ENCODE measurements around the gene CDH4. TPM values are rescaled to one million over a fixed set of nuclear protein-coding genes. Genes with fewer than 3 reads are reported as not detected.

The CDH4 gene
- total RNA-seq, 2 donors from 2014 or later = 0.05 to 2.2 TPM

- no peak overlapping the region for H3K27ac ChIP-seq
- H3K27me3 ChIP-seq (replicated peaks; ENCODE audit: insufficient read depth) = no peaks in the 10 kb centered on the region
- TF ChIP-seq POLR2A (IDR thresholded peaks at IDR 0.05) (no peak), POLR2AphosphoS5 (IDR thresholded peaks at IDR 0.05) (no peak)
- TF ChIP-seq, protein P1, sequence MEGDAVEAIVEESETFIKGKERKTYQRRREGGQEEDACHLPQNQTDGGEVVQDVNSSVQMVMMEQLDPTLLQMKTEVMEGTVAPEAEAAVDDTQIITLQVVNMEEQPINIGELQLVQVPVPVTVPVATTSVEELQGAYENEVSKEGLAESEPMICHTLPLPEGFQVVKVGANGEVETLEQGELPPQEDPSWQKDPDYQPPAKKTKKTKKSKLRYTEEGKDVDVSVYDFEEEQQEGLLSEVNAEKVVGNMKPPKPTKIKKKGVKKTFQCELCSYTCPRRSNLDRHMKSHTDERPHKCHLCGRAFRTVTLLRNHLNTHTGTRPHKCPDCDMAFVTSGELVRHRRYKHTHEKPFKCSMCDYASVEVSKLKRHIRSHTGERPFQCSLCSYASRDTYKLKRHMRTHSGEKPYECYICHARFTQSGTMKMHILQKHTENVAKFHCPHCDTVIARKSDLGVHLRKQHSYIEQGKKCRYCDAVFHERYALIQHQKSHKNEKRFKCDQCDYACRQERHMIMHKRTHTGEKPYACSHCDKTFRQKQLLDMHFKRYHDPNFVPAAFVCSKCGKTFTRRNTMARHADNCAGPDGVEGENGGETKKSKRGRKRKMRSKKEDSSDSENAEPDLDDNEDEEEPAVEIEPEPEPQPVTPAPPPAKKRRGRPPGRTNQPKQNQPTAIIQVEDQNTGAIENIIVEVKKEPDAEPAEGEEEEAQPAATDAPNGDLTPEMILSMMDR (IDR thresholded peaks at IDR 0.05) = no peak
- WGBS = 94% methylated on average over 14 of the region's 14 CpGs
- no peak for DNase-seq (ENCODE audit: low spot score)
- no peak overlapping the region for H3K4me3 ChIP-seq
- no peaks in the 10 kb centered on the region for H3K4me1 ChIP-seq (replicated peaks)
- no peaks in the 10 kb centered on the region for H3K9me3 ChIP-seq
- intact Hi-C loops (cut with DNase I) = no loop called here
- no peaks in the 10 kb centered on the region for H3K36me3 ChIP-seq
These were observed 433.4 kb downstream of the CDH4 start for GRCh38 chr20:61685462-61685861.

DNA sequence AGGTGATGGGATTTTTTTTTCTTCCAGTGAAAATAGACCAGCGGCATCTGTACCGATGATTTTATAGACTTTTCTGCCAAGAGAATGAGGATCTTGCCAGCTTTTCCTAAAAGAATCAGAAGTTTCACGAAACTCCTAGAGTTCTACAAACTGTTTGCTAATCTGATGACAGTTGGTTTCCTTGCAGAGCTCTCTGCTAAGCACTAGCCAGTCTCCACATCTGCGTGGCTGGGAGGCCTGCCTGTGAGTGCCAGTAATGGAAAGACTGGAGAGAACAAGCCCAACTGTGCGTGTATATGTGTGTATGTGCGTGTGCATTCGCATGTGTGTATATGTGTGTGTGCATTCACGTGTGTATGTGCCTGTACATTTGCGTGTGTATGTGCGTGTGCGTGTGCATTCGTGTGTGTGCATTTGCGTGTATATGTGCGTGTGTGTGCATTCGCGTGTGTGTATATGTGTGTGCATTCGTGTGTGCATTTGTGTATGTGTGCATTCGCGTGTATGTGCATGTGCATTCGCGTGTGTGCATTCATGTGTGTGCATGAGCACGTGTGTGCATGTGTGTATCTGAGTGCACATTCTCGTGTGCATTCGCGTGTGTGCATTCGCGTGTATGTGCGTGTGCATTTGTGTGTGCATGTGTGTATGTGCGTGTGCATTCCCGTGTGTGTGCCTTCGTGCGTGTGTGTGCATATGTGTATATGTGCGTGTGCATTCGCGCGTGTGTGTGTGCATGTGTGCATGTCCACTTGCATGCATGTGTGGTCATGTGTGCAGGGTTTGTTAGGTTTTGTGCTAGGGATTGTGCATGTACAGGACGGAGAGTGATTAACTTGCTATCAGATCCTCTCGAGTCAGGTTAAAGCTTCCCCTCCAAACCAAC is 434.2 kb downstream of the CDH4 start:
- Histone ChIP-seq H3K9me3 (no peaks in the 10 kb centered on the region), H3K27ac (no peak overlapping the region), H3K36me3 (no peaks in the 10 kb centered on the region), H3K4me1 (replicated peaks) (no peaks in the 10 kb centered on the region), H3K4me3 (no peak overlapping the region), H3K27me3 (replicated peaks; ENCODE audit: insufficient read depth) (no peaks in the 10 kb centered on the region)
- 89% methylated on average over 38 of the region's 38 CpGs for WGBS
- DNase-seq (ENCODE audit: low spot score) = no peak
- intact Hi-C loops (cut with DNase I) = no loop called here
- TF ChIP-seq POLR2A (IDR thresholded peaks at IDR 0.05) (no peak), POLR2AphosphoS5 (IDR thresholded peaks at IDR 0.05) (no peak)
- TF ChIP-seq, protein P1 (IDR thresholded peaks at IDR 0.05) = no peak

DNA sequence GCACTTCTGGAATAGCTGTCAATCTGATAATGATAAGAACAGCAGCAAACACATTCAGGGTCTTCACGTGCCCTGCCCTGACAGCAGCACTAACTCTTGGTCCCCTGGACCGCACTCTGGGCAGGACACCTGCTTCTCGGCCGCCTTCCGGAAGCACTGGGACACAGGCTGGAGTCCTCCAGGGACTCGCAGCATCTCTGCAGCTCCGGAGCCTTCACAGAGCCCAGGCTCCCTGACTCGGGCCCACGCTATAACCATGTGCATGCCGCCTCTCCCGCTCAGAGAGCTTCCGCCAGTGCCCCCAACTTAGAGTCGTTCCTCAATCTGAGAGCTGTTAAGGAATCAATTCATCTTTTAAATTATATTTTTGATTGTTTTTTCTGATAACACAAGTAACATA is 436.4 kb downstream of the CDH4 start:
- intact Hi-C loops (cut with DNase I) = no loop called here
- no peak for DNase-seq (ENCODE audit: low spot score)
- Histone ChIP-seq H3K27me3 (replicated peaks; ENCODE audit: insufficient read depth) (no peaks in the 10 kb centered on the region), H3K36me3 (no peaks in the 10 kb centered on the region), H3K27ac (no peak overlapping the region), H3K4me3 (no peak overlapping the region), H3K9me3 (no peaks in the 10 kb centered on the region), H3K4me1 (replicated peaks) (no peaks in the 10 kb centered on the region)
- TF ChIP-seq POLR2AphosphoS5 (IDR thresholded peaks at IDR 0.05) (no peak), POLR2A (IDR thresholded peaks at IDR 0.05) (no peak)
- TF ChIP-seq, protein P1 (IDR thresholded peaks at IDR 0.05) = no peak
- WGBS = 83% methylated on average over 13 of the region's 13 CpGs

GRCh38 chr20:61690150-61690549 is 438.1 kb downstream of the CDH4 start:
- TF ChIP-seq, protein P1 (IDR thresholded peaks at IDR 0.05) = no peak
- no peak for TF ChIP-seq POLR2A (IDR thresholded peaks at IDR 0.05)
- no peak for TF ChIP-seq POLR2AphosphoS5 (IDR thresholded peaks at IDR 0.05)
- H3K27me3 ChIP-seq (replicated peaks; ENCODE audit: insufficient read depth) = no peaks in the 10 kb centered on the region
- DNase-seq (ENCODE audit: low spot score) = no peak
- no peaks in the 10 kb centered on the region for H3K4me1 ChIP-seq (replicated peaks)
- H3K9me3 ChIP-seq = no peaks in the 10 kb centered on the region
- WGBS = 80% methylated on average over 7 of the region's 7 CpGs
- H3K27ac ChIP-seq = no peak overlapping the region
- H3K4me3 ChIP-seq = no peak overlapping the region
- H3K36me3 ChIP-seq = no peaks in the 10 kb centered on the region
- intact Hi-C loops (cut with DNase I) = no loop called here

Data from prostate gland (tissue), 2 donors.